HG03354 (cell line): Measurements from ENCODE around the gene TMEM30A.

ENCODE experiments used
- ATAC-seq: cut with Tn5 transposase; IDR thresholded peaks from one replicate; pipeline ENCODE4 v1.9.1; 2021; ENCODE audit warnings: mild to moderate bottlenecking; ENCODE audit not compliant: unreplicated experiment, poor library complexity, severe bottlenecking

TMEM30A gene

DNA sequence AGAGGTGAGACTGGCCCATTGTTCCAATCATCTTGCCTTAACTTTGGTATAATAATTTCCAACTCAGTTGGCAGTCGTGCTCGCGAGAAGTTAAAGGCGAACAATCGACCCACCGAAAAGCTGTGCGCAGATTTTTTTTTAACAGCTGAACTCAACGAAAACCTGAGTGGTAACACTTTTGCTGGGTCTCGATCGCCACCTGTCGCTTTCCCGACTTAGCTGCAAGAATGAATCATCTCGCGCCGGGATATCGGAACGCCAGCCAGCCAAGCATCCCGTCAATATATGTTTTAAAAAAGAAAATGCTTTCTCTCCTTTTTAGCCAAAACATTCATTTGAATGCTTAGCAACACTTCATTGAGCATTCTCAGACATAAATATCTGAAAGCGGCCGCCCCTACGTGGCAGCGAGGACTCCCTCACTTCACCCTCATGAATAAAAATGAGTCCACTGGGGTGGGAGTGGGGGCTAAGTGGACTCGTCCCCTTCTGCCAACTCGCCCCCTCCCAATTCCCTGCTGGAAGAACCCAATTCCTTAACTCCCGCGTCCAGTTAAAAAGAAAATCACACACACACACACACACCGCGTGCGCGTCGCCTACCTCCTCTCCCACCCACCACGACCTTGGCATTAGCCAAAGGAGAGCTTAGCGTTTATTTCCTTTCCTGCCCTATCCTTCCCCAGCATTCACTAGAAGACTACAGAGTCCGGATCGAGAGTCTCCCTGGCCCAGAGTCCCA is 80.2 kb downstream of the TMEM30A start:
- ATAC-seq = no peak

- ATAC-seq = no peak
These were observed 80.9 kb downstream of the TMEM30A start for GRCh38 chr6:75203721-75204120.
